NCI-H1436 (cell line): ENCODE measurements around the gene OR13A1.
"Not testable (repeated sequence)": the region's sequence is repeated elsewhere in the genome, so short reads cannot be mapped to it uniquely, and the experiment has no call there.

Source experiments
- DNase-seq: peaks from one replicate; lab custom pipeline; 2025; lab: John Stamatoyannopoulos, UW

OR13A1 gene, protein sequence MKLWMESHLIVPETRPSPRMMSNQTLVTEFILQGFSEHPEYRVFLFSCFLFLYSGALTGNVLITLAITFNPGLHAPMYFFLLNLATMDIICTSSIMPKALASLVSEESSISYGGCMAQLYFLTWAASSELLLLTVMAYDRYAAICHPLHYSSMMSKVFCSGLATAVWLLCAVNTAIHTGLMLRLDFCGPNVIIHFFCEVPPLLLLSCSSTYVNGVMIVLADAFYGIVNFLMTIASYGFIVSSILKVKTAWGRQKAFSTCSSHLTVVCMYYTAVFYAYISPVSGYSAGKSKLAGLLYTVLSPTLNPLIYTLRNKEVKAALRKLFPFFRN

DNA sequence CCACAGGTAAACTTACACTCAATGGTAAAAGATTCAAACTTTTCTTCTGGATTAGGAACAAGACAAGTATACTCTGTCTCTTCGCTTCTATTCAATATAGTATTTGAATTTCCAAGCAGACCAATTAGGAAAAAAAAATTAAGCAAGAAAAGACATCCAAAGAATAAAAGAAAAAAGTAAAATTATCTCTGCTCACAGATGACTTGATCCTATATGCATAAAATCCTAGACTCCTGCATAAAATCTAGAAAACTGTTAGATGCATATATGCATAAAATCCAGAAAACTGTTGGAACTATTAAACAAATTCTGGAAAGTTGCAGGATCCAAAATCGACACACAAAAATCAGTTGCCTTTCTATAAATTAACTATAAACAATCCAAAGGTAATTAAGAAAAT is at the start of gene OR13A1:
Gene OR13A1 (minus strand): TSS at position 101 of the 400 bp plus-strand sequence. CDS start 11,186 bp downstream, outside the sequence.
- DNase-seq, result no peak

DNA sequence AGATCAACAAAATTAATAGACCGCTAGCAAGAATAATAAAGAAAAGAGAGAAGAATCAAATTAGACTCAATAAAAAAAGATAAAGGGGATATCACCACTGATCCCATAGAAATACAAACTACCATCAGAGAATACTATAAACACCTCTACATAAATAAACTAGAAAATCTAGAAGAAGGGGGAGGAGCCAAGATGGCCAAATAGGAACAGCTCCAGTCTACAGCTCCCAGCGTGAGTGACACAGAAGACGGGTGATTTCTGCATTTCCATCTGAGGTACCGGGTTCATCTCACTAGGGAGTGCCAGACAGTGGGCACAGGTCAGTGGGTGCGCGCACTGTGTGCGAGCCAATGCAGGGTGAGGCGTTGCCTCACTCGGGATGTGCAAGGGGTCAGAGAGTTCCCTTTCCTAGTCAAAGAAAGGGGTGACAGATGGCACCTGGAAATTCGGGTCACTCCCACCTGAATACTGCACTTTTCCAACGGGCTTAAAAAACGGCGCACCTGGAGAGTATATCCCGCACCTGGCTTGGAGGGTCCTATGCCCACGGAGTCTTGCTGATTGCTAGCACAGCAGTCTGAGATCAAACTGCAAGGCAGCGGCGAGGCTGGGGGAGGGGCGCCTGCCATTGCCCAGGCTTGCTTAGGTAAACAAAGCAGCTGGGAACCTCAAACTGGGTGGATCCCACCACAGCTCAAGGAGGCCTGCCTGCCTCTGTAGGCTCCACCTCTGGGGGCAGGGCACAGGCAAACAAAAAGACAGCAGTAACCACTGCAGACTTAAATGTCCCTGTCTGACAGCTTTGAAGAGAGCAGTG is 46.8 kb upstream of the OR13A1 start:
- DNase-seq, result not testable (repeated sequence)

DNA sequence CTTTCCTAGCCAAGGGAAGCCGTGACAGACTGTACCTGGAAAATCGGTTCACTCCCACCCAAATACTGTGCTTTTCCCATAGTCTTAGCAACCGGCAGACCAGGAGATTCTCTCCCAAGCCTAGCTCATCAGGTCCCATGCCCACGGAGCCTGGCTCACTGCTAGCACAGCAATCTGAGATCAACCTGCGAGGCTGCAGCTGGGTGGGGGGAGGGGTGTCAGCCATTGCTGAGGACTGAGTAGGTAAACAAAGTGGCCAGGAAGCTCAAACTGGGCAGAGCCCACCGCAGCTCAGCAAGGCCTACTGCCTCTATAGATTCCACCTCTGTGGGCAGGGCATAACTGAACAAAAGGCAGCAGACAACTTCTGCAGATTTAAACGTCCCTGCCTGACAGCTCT is 43.6 kb upstream of the OR13A1 start:
- not testable (repeated sequence) for DNase-seq

DNA sequence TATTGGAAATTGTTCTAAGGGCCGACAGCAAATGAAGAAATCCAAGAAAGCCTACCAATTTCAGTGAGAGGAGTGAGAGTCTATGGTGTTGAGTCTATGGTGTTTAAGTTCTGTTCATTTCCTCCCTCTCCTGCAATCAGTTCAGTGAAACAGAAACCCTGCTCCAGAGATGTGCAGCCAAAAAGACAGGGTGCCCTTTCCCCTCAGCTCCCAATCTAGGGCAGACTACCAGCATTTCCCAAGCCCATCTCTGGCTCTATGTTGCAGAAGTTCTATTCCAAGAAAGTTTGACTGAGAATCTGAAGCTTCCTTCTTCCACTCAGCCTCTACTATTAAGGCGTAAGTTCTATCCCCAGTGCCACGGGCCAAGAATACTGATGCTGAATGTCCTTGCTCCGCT is 40.1 kb upstream of the OR13A1 start:
- DNase-seq, result no peak

DNA sequence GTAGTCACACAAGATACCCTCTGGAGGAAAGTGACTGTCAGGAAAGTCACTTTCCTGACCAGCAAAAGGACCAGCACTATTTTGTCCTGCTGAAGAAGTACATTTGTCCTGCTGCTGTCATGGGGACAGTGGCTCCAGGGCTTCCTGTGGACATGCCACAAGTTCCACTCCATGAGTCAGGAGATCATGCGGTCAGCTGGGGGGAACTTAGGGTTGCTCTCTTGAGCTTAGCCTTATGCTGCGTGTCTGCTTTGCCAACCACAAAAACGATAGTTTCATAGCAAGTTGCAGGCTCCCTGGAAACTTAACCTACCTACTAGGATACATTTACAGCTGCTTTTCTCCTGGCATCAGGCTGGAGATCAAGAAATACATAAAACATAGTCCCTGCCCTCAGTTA is 38.9 kb upstream of the OR13A1 start:
- DNase-seq, result no peak

DNA sequence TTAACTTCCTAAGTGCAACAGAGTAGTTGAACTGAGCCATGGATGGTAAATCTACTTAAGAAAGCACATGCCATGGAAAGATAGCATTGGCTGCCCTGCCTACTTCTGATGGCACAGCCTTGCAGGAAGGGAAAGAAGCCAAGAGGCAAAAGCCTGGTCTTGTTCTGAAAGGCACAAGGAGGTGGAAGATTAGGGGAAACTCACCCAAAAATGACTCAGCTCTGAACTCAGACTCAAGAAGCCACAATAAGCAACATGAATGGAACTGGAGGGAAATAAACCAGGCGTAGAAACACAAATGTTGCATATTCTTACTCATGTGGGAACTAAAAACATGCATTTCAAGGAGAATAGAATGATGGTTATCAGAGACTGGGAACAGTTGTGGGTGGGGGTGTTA is 37.8 kb upstream of the OR13A1 start:
- no peak for DNase-seq

DNA sequence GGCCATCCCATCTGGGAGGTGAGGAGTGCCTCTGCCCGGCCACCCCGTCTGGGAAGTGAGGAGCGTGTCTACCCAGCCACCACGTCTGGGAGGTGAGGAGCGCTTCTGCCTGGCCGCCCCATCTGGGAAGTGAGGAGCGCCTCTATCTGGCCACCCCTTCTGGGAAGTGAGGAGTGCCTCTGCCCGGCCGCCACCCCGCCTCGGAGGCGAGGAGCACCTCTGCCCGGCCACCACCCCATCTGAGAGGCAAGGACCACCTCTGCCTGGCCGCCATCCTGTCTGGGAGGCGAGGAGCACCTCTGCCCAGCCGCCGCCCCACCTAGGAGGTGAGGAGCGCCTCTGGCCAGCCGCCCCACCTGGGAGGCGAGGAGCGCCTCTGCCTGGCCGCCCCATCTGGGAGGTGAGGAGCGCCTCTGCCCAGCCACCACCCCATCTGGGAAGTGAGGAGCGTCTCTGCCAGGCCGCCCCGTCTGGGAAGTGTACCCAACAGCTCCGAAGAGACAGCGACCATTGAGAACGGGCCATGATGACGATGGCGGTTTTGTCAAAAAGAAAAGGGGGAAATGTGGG is 32.9 kb upstream of the OR13A1 start:
- DNase-seq, result not testable (repeated sequence)

DNA sequence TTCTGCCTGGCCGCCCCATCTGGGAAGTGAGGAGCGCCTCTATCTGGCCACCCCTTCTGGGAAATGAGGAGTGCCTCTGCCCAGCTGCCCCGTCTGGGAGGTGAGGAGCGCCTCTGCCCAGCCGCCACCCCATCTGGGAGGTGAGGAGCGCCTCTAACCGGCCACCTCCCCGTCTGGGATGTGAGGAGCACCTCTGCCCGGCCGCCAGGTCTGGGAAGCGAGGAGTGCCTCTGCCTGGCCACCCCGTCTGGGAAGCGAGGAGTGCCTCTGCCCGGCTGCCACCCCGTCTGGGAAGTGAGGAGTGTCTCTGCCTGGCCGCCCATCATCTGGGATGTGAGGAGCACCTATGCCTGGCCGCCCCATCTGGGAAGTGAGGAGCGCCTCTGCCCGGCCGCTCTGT is 32.1 kb upstream of the OR13A1 start:
- not testable (repeated sequence) for DNase-seq

DNA sequence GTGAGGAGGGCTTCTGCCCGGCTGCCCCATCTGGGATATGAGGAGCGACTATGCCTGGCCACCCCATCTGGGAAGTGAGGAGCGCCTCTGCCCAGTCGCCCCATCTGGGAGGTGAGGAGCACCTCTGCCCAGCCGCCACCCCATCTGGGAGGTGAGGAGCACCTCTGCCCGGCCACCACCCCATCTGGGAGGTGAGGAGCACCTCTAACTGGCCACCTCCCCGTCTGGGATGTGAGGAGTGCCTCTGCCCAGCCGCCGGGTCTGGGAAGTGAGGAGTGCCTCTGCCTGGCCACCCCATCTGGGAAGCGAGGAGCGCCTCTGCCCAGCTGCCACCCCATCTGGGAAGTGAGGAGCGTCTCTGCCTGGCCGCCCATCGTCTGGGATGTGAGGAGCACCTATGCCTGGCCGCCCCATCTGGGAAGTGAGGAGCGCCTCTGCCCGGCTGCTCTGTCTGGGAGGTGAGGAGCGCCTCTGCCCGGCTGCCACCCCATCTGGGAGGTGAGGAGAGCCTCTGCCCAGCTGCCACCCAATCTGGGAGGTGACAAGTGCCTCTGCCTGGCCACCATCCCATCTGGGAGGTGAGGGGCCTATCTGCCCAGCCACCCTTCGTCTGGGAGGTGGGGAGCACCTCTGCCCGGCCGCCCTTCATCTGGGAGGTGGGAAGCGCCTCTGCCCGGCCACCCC is 31.4 kb upstream of the OR13A1 start:
- not testable (repeated sequence) for DNase-seq

DNA sequence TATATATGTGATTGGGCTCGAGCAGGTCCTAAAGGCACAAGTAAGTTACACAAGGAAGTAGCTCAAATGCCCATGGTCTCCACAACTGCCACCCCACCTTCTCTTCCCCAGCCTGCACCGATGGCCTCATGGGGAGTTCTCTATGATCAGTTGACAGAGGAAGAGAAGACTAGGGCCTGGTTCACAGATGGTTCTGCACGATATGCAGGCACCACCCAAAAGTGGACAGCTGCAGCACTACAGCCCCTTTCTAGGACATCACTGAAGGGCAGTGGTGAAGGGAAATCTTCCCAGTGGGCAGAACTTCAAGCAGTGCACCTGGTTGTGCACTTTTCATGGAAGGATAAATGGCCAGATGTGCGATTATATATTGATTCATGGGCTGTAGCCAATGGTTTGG is 25.0 kb upstream of the OR13A1 start:
- not testable (repeated sequence) for DNase-seq

DNA sequence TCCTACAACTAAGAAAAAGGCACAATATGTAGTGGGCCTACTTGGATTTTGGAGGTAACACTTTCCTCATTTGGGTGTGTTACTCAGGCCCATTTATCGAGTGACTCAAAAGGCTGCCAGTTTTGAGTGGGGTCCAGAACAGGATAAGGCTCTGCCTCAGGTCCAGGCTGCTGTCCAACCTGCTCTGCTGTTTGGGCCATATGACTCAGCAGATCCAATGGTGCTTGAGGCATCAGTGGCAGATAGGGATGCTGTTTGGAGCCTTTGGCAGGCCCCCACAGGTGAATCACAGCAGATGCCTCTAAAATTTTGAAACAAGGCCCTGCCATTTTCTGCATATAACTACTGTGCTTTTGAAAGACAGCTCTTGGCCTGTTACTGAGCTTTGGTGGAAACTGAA is 24.5 kb upstream of the OR13A1 start:
- DNase-seq, result no peak

DNA sequence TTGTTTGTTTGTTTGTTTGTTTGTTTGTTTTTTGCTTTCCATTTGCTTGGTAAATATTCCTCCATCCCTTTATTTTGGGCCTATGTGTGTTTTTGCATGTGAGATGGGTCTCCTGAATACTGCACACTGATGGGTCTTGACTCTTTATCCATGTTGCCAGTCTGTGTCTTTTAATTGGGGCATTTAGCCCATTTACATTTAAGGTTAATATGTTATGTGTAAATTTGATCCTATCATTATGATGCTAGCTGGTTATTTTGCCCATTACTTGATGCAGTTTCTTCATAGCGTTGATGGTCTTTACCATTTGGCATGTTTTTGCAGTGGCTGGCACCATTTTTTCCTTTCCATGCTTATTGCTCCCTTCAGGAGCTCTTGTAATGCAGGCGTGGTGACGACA is 16.4 kb upstream of the OR13A1 start:
- DNase-seq, result not testable (repeated sequence)

DNA sequence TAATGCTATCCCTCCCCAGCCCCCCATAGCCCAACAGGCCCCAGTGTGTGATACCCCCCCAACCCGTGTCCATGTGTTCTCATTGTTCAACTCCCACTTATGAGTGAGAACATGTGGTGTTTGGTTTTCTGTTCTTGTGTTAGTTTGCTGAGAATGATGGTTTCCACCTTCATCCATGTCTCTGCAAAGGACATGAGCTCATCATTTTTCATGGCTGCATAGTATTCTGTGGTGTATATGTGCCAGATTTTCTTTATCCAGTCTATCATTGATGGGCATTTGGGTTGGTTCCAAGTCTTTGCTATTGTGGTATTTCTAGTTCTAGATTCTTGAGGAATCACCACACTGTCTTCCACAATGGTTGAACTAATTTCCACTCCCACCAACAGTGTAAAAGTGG is 11.5 kb upstream of the OR13A1 start:
- DNase-seq, result not testable (repeated sequence)

DNA sequence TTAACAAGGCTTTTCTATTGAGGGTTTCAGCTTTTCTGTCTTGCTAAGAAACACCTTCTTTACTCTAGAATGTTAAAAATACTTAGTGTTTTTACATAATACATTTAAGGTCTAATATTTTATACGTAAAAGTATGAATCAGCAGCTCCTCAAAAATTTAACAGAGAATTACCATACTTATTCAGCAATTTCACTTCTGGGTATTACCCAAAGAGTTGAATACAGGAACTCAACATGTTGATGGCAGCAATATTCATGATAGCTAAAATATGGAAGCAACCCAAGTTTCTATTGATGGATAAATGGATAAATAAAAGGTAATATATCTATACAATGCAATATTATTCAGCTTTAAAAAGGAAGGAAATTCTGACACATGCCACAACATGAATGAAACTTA is 9.7 kb upstream of the OR13A1 start:
- DNase-seq, result no peak

DNA sequence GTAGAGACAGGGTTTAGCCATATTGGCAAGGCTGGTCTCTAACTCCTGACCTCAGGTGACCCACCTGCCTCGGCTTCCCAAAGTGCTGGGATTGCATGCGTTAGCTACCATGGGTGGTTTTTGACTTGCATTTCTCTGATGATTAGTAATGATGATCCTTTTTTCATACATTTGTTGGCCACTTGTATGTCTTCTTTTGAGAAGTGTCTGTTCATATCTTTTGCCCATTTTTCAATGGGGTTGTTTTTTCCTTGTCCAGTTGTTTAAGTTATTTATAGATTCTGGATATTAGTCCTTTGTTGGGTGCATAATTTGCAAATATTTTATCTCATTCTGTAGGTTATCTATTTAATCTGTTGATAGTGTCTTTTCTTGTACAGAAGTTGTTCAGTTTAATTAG is 4.3 kb upstream of the OR13A1 start:
- DNase-seq, result no peak

DNA sequence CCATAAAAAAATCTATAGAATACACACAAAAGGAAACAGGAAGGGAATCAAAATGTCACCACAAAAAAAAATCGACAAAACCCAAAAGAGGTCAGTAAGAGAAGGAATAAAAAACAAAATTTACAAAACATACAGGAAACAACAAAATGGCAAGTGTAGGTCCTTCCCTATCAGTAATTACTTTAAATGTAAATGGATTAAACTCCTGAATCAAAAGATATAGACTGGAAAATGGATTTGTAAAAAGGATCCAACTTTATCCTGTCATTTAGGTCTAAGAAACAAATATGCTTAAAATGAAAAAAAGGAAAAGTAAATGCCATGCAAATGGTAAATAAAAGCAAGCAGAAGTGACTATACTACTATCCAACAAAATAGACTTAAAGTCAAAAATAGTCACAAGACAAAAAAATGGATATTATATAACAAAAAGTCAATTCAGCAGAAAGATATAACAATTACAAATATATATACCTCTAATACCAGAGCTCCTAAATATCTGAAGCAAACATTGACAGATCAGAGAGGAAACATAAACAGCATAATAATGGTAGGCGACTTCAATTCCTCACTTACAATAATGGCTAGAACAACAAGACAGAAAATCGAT is 2.0 kb downstream of the OR13A1 start:
- no peak for DNase-seq

DNA sequence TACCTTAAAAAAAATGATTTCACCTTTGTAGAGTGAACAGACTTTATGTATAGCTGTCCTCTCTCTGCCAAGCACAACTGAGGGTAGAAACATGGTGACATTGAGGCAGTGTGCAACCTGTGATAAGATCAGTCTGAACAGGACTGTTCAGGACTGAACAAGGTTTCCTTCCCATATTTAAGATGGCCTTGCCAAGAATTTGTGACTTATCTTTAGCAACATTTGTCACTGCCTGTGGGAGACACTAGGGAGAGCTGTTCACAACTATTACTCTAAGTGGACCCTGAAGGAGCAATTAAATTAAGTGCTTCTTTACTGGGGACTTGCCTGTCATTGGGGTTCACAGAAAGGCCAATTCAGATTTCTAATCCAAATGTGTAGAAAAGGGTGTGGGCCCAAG is 6.7 kb downstream of the OR13A1 start:
- DNase-seq, result no peak

DNA sequence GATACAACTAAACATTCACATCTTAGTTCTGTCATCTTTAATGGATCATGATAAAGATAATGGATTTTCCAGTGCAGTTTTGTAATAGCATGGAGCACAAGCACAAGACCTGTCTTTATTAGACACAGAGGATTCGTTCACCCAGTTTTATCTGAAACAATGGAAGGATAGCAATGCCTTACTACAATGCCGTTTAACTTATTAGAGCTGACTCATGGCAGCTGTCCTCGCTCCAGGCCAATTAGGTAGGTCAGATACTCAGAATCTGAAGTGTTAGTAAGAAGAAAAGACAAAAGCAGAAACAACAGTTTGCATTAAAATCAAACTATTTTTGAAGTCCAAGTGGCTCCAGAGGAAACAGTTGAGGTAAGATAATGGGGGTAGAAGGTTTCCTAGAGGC is 12.8 kb downstream of the OR13A1 start:
- no peak for DNase-seq

DNA sequence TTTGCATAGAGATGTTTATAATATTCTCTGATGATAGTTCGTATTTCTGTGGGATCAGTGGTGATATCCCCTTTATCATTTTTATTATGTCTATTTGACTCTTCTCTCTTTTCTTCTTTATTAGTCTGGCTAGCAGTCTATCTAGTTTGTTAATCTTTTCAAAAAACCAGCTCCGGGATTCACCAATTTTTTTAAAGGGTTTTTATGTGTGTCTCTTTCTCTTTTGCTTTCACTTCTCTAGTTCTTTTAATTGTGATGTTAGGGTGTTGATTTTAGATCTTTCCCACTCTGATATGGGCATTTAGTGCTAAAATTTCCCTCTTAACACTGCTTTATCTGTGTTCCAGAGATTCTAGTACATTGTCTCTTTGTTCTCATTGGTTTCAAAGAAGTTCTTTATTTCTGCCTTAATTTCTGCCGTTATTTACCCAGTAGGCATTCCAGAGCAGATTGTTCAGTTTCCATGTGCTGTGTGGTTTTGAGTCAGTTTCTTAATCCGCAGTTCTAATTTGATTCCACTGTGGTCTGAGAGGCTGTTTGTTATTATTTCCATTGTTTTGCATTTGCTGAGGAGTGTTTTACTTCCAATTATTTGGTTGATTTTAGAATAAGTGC is 17.0 kb downstream of the OR13A1 start:
- DNase-seq, result not testable (repeated sequence)

DNA sequence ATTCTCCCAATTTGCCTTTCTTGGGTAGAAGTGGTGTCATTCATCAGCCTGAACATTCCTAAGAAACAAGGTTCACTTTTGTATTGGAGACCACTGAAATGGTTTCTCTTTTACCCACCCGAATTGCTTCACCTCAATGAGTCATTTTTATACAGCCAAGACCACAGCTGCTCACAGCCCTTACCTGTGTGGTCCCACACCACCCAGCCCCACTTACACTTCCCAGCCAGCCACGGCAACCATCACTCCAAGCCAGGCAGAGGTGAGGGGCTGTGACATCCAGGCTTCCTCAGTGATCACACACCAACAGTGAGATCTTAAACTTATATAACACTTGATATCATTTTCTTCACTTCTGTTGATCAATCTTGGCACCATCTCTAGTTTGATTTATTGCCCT is 20.7 kb downstream of the OR13A1 start:
- no peak for DNase-seq

DNA sequence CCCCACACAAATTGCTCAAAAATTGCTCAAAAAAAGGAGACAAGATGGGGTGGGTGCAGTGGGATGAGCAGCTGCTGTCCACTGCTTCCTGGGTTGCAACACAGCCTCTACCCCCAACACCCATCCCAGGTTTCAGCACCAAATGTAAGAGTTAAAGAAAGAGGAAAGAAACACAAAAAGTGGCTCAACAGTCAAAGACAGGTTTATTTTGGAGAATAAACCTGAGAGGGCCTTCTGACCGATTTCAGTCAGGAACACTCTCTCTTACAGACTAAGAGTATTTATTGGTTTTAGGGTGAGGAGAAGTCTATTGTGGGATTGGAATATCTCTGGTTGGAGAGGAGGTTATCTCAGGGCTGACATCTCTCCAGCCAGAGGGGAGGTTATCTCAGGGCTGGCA is 28.4 kb downstream of the OR13A1 start:
- DNase-seq, result no peak

DNA sequence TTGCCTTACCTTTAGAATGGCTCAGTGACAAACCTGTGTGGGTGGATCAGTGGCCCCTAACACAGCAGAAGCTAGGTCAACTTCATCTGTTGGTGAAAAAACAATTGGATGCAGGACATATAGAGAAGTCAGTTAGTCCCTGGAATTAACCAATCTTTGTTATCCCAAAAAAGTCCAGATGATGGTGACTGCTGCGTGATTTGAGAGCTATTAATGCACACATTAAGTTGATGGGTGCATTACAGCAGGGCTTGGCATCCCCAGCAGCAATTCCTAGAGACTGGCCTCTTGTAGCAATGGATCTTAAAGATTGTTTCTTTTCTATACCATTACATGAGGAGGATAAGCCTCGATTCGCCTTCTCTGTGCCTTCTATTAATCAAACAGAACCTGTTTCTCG is 33.3 kb downstream of the OR13A1 start:
- no peak for DNase-seq
